Caco-2 (cell line): ENCODE measurements around the gene ATG13. TPM values are rescaled to one million over a fixed set of nuclear protein-coding genes. Genes with fewer than 3 reads are reported as not detected.

ENCODE experiments used
- BruUV-seq: library from RNA; stranded (reverse); fragments of 400-500 nt; replicated peaks from 2 replicates; lab custom pipeline; 2021; lab: Mats Ljungman, UMichigan
- CTCF ChIA-PET: fragments of 300-600 bp; sonication (Branson Sonifier 250); formaldehyde crosslinking; loops from one replicate; lab custom pipeline; 2022; ENCODE audit warnings: antibody characterized with exemption; lab: Charles Lee
- POLR2A ChIA-PET: fragments of 300-600 bp; sonication (Branson Sonifier 250); formaldehyde crosslinking; loops from one replicate; lab custom pipeline; 2022; ENCODE audit warnings: antibody characterized with exemption; lab: Charles Lee
- DNase-seq, 2 experiments: peaks; one replicate each; pipeline versions ENCODE4 v3.0.0 to v3.0.0-alpha.2; 2020 to 2022
- H3K27me3 ChIP-seq: replicated peaks from 2 replicates; pipeline ENCODE4 v1.6.0; 2011; ENCODE audit warnings: low read length; ENCODE audit not compliant: control insufficient read depth, insufficient read depth
- H3K36me3 ChIP-seq: 2 replicates; pipeline ENCODE4 v1.5.1; 2011; ENCODE audit warnings: low read length; ENCODE audit not compliant: control insufficient read depth, insufficient read depth
- H3K4me1 ChIP-seq: fragments of 250-450 bp; sonication (Bioruptor Pico); 2 replicates; pipeline ENCODE4 v1.5.1; 2020; ENCODE audit warnings: mild to moderate bottlenecking
- H3K4me3 ChIP-seq: 2 replicates; pipeline ENCODE4 v1.5.1; 2011; ENCODE audit warnings: low read depth, mild to moderate bottlenecking, control low read depth, low read length
- H3K9me3 ChIP-seq: fragments of 250-450 bp; sonication (Bioruptor Pico); 2 replicates; pipeline ENCODE4 v1.5.1; 2020; ENCODE audit warnings: mild to moderate bottlenecking, moderate library complexity
- H3K27ac Mint-ChIP-seq: one replicate; pipeline ENCODE4 v1.8.0; 2022; ENCODE audit warnings: mixed read lengths; ENCODE audit not compliant: unreplicated experiment
- H3K27me3 Mint-ChIP-seq: one replicate; pipeline ENCODE4 v1.8.0; 2022; ENCODE audit warnings: mixed read lengths; ENCODE audit not compliant: insufficient read depth, unreplicated experiment
- H3K36me3 Mint-ChIP-seq: one replicate; pipeline ENCODE4 v1.8.0; 2022; ENCODE audit warnings: mild to moderate bottlenecking, mixed read lengths; ENCODE audit not compliant: insufficient read depth, unreplicated experiment
- H3K4me1 Mint-ChIP-seq: one replicate; pipeline ENCODE4 v1.8.0; 2022; ENCODE audit warnings: low read depth, mixed read lengths; ENCODE audit not compliant: unreplicated experiment
- H3K4me3 Mint-ChIP-seq: one replicate; pipeline ENCODE4 v1.8.0; 2022; ENCODE audit warnings: mild to moderate bottlenecking, moderate library complexity, mixed read lengths; ENCODE audit not compliant: unreplicated experiment
- H3K9me3 Mint-ChIP-seq: one replicate; pipeline ENCODE4 v1.8.0; 2022; ENCODE audit warnings: mixed read lengths; ENCODE audit not compliant: unreplicated experiment
- CTCF ChIP-seq, 2 experiments: fragments of 200-600 bp in 1 of 2; IDR thresholded peaks; 1 replicate in 1 of 2; 2 replicates in 1 of 2; pipeline versions ENCODE4 v1.5.1 to v1.8.0; 2011 to 2022; ENCODE audit warnings: antibody characterized with exemption in 1 of 2, control low read depth in 1 of 2, inconsistent platforms in 1 of 2, low read depth in 1 of 2, low read length in 1 of 2, mild to moderate bottlenecking in 1 of 2, moderate library complexity in 1 of 2; ENCODE audit not compliant: insufficient read depth in 1 of 2, severe bottlenecking in 1 of 2, unreplicated experiment in 1 of 2
- intact Hi-C: fragments of 100-400 bp; cut with micrococcal nuclease; formaldehyde crosslinking; loops from one replicate; pipeline ENCODE4 v1.10.0; 2022; ENCODE audit not compliant: unreplicated experiment
- total RNA-seq: library from RNA; stranded (reverse); gene quantifications from 2 replicates; pipeline ENCODE4 v1.2.3, GENCODE V29; 2022

ATG13 gene
- total RNA-seq, 1 experiment from 2014 or later, result 101 TPM

DNA sequence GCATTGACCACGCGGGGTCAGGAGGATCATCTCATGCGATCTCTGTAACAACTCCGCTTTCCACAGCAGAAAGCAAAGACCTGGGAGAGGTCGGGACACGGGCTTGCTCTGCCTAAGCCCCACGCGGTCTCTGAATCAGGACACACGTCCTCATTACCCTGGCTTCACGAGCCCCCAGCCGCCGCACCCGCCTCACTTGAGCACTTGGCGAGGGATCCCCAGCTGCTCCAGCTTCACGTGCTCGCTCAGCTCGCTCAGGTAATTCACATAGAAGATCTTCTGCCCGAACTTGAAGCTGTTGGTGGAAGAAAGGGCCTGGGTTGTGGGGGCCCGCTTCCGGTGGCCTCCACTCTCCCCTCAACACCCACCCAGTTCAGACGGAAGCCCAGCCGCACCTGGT is 63.5 kb downstream of the ATG13 start:
- Mint-ChIP-seq H3K9me3 (no peaks in the 10 kb centered on the region), H3K4me1 (no peaks in the 10 kb centered on the region), H3K27me3 (no peaks in the 10 kb centered on the region), H3K36me3 (peaks cover 53% of the 10 kb centered on the region), H3K27ac (no peak overlapping the region), H3K4me3 (no peak overlapping the region)
- ChIA-PET POLR2A (no interaction called here), CTCF (no interaction called here)
- H3K36me3 ChIP-seq, result peaks cover 3% of the 10 kb centered on the region; the same call in 1 of the 2 replicates
- H3K4me1 ChIP-seq, result peaks cover under 1% of the 10 kb centered on the region; the same call in 1 of the 2 replicates
- no peak for DNase-seq
- no TSS peak for BruUV-seq
- H3K4me3 ChIP-seq, result no peak overlapping the region
- H3K27me3 ChIP-seq, result no peaks in the 10 kb centered on the region
- no peak for TF ChIP-seq CTCF (IDR thresholded peaks at IDR 0.05; ENCODE audit: insufficient read depth in 1 of 2, low read depth in 1 of 2, low read length in 1 of 2, severe bottlenecking in 1 of 2, unreplicated experiment in 1 of 2)
- intact Hi-C loops, result no loop called here
- H3K9me3 ChIP-seq, result no peaks in the 10 kb centered on the region

DNA sequence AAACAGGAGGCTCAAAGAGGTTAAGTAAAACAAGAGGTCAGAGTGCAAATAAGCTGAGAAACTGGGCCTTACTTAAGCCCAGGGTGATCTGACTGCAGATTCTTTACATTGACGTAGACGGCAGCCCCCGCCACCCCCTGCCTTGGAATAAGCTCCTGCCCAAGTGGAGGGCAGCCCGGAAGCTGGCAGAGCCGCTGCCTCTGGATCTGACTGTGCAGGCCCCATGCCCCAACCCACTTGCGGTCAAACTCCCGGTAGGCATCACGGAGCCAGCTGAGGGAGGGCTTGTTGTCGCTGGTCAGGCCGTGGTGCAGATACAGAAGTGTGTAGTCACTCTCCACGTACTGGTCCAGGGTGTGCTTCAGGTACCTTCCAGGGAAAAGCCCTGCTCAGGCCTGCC is 64.5 kb downstream of the ATG13 start:
- Histone ChIP-seq H3K27me3 (no peaks in the 10 kb centered on the region), H3K9me3 (no peaks in the 10 kb centered on the region), H3K4me3 (no peak overlapping the region), H3K36me3 (peaks cover 3% of the 10 kb centered on the region; the same call in 1 of the 2 replicates), H3K4me1 (no peaks in the 10 kb centered on the region)
- Mint-ChIP-seq H3K4me3 (no peak overlapping the region), H3K9me3 (no peaks in the 10 kb centered on the region), H3K27me3 (no peaks in the 10 kb centered on the region), H3K36me3 (peaks cover 58% of the 10 kb centered on the region), H3K4me1 (no peaks in the 10 kb centered on the region), H3K27ac (no peak overlapping the region)
- CTCF ChIA-PET, result no interaction called here
- intact Hi-C loops, result no loop called here
- no peak for TF ChIP-seq CTCF (IDR thresholded peaks at IDR 0.05; ENCODE audit: insufficient read depth in 1 of 2, low read depth in 1 of 2, low read length in 1 of 2, severe bottlenecking in 1 of 2, unreplicated experiment in 1 of 2)
- no peak for DNase-seq
- BruUV-seq, result no TSS peak
- POLR2A ChIA-PET, result no interaction called here

GRCh38 chr11:46682773-46683752 is 65.7 kb downstream of the ATG13 start:
- H3K4me3 Mint-ChIP-seq, result no peak overlapping the region
- no TSS peak for BruUV-seq

More at GRCh38 chr11:46682773-46683752, 65.7 kb downstream of the ATG13 start:
- intact Hi-C loops, result no loop called here
- ChIA-PET CTCF (no interaction called here), POLR2A (interaction anchor here (0.6 kb wide), 1 partner anchor 23 kb away, joined by 7 read pairs; no protein-coding TSS in a partner anchor)
- H3K36me3 Mint-ChIP-seq, result peaks cover 53% of the 10 kb centered on the region
- no peaks in the 10 kb centered on the region for H3K27me3 ChIP-seq
- no peaks in the 10 kb centered on the region for H3K4me1 ChIP-seq
- H3K9me3 Mint-ChIP-seq, result no peaks in the 10 kb centered on the region
- no peak for TF ChIP-seq CTCF (IDR thresholded peaks at IDR 0.05; ENCODE audit: insufficient read depth in 1 of 2, low read depth in 1 of 2, low read length in 1 of 2, severe bottlenecking in 1 of 2, unreplicated experiment in 1 of 2)
- no peaks in the 10 kb centered on the region for H3K9me3 ChIP-seq
- no peak overlapping the region for H3K4me3 ChIP-seq
- no peak for DNase-seq
- H3K36me3 ChIP-seq, result peaks cover 10% of the 10 kb centered on the region
- H3K27me3 Mint-ChIP-seq, result no peaks in the 10 kb centered on the region
- no peaks in the 10 kb centered on the region for H3K4me1 Mint-ChIP-seq
- H3K27ac Mint-ChIP-seq, result no peak overlapping the region
